ENCODE results near the gene CA10. TPM values are rescaled to one million over a fixed set of nuclear protein-coding genes. Genes with fewer than 3 reads are reported as not detected.

The CA10 gene
- total RNA-seq, 1 experiment from 2014 or later: not detected

- no peak overlapping the region for H3K4me2 ChIP-seq
- H3K27me3 ChIP-seq (ENCODE audit: insufficient read depth, low read depth): peaks cover 8% of the 10 kb centered on the region; the same call in 1 of the 2 replicates
- H3K9me2 ChIP-seq (ENCODE audit: insufficient read depth): no peaks in the 10 kb centered on the region
- H3K27ac ChIP-seq: no peak overlapping the region
- no peak for DNase-seq
- BruUV-seq (replicated peaks): no TSS peak
- no peaks in the 10 kb centered on the region for H3K36me3 ChIP-seq (ENCODE audit: low read depth)
- intact Hi-C loops (cut with micrococcal nuclease; ENCODE audit: unreplicated experiment): no loop called here
- ChIA-PET CTCF (no interaction called here), POLR2A (ENCODE audit: unreplicated experiment) (no interaction called here)
- H2AFZ ChIP-seq: no peak overlapping the region
- no peaks in the 10 kb centered on the region for H4K20me1 ChIP-seq (ENCODE audit: insufficient read depth)
- TF ChIP-seq CTCF (conservative IDR thresholded peaks at IDR 0.05): no peak
- TF ChIP-seq EZH2 (IDR thresholded peaks at IDR 0.05; ENCODE audit: low read depth): no peak
- no peaks in the 10 kb centered on the region for H3K9me3 ChIP-seq (ENCODE audit: insufficient read depth, low read depth)
- H3K4me1 ChIP-seq (replicated peaks; ENCODE audit: insufficient read depth): no peaks in the 10 kb centered on the region
- H3F3A ChIP-seq (ENCODE audit: insufficient read depth, low read depth): no peaks in the 10 kb centered on the region
- H3K4me3 ChIP-seq: no peak overlapping the region
- no peaks in the 10 kb centered on the region for H3K79me2 ChIP-seq (ENCODE audit: low read depth)
Observed at GRCh38 chr17:51580869-51581268, 577.6 kb downstream of the CA10 start.

Measured in PC-9 (cell line).